GM18498 (cell line): Measurements from ENCODE around the gene STUB1.
A peak's percentile ranks its signal among the peaks of the same experiment; 100 is the strongest.
"Not testable (repeated sequence)": the region's sequence is repeated elsewhere in the genome, so short reads cannot be mapped to it uniquely, and the experiment has no call there.

Experiments used
- ATAC-seq: cut with Tn5 transposase; IDR thresholded peaks from one replicate; pipeline ENCODE4 v1.9.1; 2021; ENCODE audit warnings: mild to moderate bottlenecking, moderate library complexity; ENCODE audit not compliant: unreplicated experiment

Gene STUB1

DNA sequence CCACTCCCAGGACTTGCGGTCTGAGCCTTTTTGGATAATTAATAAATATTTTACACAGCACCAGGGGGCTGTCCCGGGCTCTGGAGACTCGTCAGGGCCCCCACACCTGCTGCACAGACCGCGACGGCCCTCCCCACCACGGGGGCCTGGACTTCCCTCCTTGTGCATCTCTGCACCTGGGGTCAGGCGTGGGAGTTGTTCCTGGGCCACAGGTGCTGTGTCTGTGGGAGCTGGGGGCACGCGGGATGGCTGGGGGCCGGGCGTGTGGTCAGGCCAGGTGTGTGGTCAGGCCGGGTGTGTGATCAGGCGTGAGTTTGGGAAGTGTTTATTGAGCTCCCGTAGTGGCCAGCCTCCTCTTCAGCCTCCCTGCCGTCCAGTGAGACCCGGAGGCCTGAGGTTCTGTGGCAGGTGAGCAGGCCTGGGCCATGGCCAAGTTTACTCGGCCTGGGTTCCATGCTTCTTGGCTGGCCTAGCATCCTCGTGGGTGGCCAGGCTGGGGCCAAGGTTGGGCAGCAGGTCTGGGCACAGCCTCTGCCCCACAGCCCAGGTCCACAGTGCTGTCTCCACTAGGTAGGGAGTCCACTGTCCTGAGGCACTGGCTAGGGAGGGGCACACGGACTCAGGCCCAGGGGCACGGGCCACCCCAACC lies 1.9 kb upstream of the STUB1 start:
- ATAC-seq: no peak

DNA sequence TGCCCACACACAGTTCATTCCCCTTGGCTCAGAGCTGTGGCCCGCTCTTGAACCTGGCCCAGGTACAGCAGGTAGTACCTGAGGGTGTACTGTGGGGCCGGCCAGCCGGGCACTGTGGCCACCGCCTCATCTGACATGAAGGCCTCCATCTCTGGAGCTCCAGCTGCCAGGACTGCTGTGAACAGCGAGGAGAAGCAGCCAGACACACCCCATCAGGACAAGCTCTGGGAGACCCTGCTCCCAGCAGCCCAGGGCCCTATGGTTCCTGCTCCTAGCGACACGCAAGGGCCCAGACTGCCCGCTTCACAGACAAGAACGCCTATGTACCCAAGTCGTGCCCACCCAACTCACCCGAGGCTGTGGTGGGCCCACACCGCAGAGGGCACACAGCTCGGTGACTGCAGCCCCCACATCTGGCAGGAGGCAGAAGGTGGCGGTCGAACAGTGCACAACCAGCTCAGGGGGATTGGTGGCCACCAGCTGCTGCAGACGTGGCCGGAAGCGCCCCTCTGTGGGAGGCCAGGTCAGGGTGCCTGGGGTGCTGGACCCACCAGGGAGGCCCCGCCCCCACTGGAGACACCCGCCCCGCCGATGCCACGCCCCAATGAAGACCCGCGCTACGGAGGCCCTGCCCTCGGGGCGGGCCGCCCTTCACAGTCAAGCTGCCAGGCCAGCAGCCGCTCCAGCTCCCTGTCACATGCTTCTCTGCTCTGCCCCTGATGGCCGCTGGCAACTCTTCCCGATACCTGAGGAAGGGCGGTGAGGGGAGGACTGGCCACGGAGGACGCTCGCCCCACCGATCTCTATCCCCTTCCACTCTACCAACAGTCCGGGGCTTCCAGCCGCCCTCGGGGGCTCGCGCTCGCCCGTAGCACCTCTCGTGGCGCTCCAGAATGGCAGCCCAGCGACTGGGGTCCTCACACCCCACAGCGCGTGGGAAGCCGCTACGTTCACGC lies 1.1 kb upstream of the STUB1 start:
- ATAC-seq: no peak

DNA sequence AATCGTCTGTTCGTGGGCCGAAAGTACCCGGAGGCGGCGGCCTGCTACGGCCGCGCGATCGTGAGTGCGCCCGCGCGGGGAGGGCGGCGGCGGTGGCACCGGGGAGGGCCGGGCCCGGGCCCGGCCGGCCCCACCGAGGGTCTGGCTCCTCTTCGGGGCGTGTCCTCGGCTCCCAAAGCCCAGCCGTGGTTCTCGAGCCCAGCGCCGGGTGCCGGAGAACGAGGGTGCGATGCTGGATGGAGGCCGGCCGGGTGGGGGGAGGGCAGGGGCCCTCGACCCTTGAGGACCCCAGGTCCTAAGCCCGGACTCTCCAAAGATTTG lies 375 bp downstream of the STUB1 start:
- peak; percentile 3 for ATAC-seq

DNA sequence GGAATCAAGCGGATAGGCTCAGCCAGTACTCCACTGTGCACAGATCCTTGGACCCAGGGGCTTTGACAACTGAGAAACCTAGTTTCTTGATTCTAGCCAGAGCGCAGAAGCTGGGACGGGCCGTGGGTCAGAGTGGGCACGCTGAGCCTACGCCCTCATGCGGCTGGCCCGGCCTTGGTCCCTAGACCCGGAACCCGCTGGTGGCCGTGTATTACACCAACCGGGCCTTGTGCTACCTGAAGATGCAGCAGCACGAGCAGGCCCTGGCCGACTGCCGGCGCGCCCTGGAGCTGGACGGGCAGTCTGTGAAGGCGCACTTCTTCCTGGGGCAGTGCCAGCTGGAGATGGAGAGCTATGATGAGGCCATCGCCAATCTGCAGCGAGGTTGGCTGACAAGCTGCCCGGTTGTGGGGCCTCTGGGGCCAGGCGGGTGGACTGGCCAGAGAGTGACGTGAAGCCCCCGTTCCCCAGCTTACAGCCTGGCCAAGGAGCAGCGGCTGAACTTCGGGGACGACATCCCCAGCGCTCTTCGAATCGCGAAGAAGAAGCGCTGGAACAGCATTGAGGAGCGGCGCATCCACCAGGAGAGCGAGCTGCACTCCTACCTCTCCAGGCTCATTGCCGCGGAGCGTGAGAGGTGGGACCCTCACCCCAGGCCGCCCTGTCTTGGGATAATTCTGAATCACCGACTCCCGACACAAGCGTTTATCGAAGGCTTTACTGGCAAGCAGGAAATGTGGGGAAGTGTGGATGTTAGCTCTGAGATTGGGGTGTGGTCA lies 946 bp downstream of the STUB1 start:
- ATAC-seq: no peak

- ATAC-seq: no peak
Observed at GRCh38 chr16:681746-682427, 1.7 kb downstream of the STUB1 start.

DNA sequence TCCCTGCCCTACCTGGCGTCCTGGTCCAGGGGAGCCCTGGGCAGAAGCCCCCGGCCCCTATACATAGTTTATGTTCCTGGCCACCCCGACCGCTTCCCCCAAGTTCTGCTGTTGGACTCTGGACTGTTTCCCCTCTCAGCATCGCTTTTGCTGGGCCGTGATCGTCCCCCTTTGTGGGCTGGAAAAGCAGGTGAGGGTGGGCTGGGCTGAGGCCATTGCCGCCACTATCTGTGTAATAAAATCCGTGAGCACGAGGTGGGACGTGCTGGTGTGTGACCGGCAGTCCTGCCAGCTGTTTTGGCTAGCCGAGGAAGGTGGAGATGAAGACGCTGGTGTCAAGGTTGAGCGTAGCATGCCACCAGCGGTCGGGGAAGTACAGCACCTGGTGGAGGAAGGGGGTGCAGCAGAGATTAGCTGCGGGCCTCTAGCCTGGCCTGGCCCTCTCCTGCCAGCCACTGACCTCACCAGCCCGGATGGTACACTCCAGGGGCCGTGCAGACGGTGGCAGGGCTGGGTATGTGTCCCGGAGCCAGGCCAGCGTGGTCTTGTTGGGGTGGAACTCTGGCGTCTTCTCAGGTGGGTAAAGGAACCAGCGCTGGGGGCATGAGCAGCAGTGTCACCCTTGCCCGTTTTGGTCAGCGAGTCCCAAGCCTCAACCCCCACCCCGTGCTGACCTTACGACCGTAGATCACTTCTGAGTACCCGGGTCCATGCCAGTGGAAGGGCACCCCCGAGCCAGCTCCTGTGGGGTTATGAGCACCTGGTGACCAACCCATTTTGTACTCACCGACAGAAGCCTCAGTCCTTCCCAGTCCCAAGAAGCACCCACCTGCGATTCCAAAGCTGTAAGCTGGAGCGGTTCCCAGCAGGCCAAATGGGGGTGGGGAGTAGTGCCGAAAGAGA lies 2.5 kb downstream of the STUB1 start:
- no peak for ATAC-seq

DNA sequence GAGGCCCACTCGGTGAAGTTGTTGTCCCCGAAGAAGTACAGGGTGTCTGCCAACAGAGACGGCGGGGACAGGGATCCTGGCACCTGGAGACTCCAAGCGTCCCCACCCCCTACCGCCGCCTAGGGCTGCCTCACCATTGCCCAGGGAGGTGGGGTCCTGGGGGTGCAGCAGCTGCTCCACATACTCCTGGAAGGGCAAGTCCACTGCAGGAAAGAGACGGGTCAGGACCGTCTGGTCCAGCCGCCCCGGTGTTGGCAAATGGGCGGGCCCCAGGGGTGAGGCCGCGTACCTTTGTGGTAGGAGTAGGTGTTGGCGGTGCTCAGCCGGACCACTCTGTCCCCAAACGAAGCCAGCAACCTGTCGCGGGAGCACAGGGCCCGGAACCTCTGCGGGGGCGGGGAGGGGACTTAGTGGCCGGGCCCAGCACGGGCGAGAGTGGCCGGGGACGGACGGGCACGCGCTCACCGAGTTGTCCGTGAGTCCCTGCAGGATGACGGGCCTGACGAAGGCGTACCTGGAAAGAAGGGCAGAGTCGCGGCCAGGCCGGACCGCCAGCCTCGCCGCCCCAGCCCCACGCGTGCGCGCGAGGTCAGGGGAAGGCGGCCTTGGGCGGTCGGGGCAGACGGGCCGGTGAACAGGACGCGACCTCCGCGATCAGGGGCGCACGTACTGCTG lies 3.3 kb downstream of the STUB1 start:
- ATAC-seq: no peak

DNA sequence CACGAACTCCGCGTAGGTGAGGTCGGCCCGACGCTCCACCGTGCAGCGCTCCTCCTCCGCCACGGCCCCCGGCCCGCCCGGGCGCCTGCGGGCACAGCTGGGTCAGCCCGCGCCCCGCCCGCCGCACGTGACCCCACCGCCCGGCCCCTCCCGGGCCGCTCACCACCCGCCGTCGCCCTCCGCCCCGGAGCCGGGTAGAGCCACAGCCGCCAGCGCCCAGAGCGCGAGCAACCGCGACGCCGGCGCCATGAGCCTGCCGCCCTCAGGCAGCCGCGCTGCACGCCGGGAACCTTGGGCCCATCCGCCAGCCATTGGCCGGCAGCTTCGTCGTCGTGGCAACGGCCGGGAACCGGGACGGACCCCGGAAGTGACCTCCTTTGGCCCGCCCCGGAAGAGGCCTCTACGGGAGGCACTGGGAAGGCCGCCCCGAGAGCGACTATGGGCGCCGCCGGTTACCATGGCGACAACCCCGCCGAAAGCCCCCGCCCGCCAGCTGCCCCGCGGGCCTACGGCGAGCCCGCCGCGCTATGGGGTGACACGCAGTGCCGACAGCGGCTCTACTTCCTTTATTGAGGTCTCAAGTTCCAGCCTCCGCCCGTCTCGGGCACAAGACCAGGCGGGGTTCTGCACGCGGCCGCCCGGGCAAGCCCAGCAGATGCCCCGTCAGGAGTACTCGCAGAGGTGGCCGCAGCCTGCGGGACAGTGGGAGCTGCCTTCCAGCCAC lies 4.0 kb downstream of the STUB1 start, which contains the start of gene JMJD8:
TSS of gene JMJD8 (minus strand) at position 264 of the 724 bp plus-strand sequence. CDS start at position 249, 15 bp downstream.
- peak; percentile 65 for ATAC-seq

DNA sequence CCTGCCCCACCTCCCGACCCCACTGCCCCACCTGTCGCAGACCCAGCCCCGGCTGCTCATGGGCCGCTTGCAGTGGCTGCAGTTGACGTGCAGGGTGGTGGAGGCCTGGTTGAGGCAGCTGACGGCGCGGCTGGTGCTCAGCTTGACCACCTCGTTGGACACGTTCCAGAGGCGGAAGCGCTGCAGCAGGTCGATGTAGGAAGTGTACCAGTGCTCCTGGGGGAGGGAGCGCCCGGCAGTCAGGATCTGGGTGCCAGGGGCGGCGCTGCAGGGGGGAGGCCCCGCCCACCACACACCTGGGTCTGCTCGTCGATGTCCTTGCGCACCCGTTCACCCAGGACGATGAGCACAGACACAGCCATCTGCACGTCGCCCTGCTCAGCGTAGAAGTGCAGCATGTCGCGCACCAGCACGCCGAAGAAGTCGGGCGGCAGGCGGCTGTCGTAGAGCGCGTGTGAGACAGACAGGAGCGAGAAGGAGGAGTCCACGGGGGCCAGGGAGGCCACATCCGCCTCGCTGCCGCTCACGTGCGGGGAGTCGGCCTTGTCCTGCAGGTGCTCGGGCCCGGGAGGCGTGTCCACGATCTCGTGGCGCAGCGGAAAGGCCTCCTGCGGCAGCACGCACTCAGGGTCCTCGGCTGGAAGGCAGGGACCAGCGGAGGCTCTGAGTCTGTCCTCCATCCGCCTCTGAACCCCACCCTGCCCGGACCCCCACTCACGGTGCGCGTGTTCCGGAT lies 4.9 kb downstream of the STUB1 start:
- ATAC-seq: no peak

- ATAC-seq: no peak
Observed at GRCh38 chr16:685967-686366, 5.8 kb downstream of the STUB1 start.

- ATAC-seq: no peak
Observed at GRCh38 chr16:686459-687260, 6.5 kb downstream of the STUB1 start.

DNA sequence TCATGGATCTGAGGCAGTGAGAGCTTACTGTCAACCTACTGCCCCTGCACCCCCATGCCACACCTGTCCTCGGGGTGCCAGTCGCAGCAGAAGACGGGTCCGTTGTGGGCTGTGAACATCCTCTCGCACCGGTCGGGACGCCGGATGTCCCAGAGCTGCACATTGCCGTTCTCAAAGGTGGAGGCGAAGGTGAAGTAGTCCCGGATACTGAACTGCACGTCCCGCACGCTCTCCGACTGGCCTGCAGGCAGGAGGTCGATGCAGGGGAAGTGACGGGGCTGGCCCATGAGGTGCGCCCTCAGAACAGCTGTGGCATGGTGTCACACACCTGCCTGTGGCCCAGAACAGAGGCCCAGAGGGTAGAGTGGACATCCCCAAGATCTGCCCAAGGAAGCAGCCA lies 7.3 kb downstream of the STUB1 start:
- no peak for ATAC-seq

DNA sequence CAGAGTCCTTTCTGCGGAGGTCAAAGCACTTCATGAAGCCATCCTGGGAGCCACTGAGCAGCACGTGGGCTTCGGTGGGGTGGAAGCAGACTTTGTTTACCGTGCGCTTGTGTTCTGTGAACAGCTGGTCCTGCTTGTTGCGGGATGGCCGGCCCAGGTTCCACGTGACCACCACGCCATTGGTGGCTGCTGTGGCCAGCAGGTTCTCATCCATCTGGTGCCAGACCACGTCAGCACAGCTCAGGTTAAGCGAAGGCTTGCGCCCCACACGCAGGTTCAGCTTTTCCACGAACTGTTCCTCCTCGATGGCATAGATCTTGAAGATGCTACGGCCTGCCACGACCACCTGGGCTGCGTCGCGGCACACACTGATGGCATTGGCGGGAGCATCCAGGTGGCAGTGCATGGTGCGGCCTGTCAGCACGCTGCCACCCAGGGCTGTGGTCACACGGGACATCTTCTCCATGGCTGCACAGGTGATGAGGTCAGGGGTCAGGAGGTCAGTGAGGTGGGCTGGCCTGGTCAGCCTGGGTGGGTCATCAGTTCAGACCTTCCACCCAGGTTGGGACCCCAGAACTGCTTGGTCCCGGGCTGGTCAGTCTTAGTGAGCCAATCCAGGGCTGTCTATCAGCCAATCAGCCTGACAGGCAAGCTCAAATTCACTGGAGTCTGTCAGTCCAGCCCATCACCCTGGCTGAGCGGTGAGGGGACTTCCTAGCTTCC lies 9.1 kb downstream of the STUB1 start:
- ATAC-seq: no peak

DNA sequence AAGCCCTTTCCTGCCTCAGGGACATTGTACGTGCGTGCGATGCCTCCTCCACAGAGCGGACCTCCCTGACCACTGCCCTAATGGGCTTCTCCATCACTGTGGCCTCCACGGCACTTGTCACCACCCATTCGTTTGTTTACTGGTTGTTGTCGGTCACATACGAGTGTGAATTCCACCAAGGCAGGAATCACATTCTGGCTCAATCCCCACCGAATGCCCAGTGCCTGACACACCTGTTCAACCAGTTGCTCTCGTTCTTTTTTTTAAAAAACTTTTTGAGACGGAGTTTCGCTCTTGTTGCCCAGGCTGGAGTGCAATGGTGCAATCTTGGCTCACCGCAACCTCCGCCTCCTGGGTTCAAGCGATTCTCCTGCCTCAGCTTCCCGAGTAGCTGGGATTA lies 11.0 kb downstream of the STUB1 start:
- not testable (repeated sequence) for ATAC-seq

- no peak for ATAC-seq
Observed at GRCh38 chr16:692356-693108, 12.3 kb downstream of the STUB1 start.

GRCh38 chr16:693364-693763 lies 13.2 kb downstream of the STUB1 start:
- ATAC-seq: no peak
